Memory B cell (primary cell): ENCODE measurements around the gene XPO4.

Experiments used
- ATAC-seq: fragments of 150-1000 bp; cut with Tn5 transposase; 2 replicates; pipeline ENCODE4 v1.10.0; 2021; ENCODE audit warnings: low read depth, mild to moderate bottlenecking, moderate library complexity
- DNase-seq, 2 donors: peaks; one replicate each; pipeline ENCODE4 v3.0.0; 2022; ENCODE audit warnings: low spot score in 2 of 2
- H3K27ac Mint-ChIP-seq: one replicate; pipeline ENCODE4 v1.8.0; 2022; ENCODE audit warnings: mild to moderate bottlenecking, moderate library complexity, mixed read lengths
- H3K27me3 Mint-ChIP-seq: one replicate; pipeline ENCODE4 v1.8.0; 2022; ENCODE audit warnings: mixed read lengths
- H3K36me3 Mint-ChIP-seq: one replicate; pipeline ENCODE4 v1.8.0; 2022; ENCODE audit warnings: mild to moderate bottlenecking, mixed read lengths
- H3K4me1 Mint-ChIP-seq: one replicate; pipeline ENCODE4 v1.8.0; 2022; ENCODE audit warnings: mixed read lengths
- H3K4me3 Mint-ChIP-seq: one replicate; pipeline ENCODE4 v1.8.0; 2022; ENCODE audit warnings: mild to moderate bottlenecking, moderate library complexity, mixed read lengths
- H3K9me3 Mint-ChIP-seq: one replicate; pipeline ENCODE4 v1.8.0; 2022; ENCODE audit warnings: mixed read lengths

Gene XPO4

GRCh38 chr13:20831254-20831653, 71.3 kb downstream of the XPO4 start:
- ATAC-seq (no peak), DNase-seq (no peak)
- no peak overlapping the region for H3K4me3 Mint-ChIP-seq
- no peaks in the 10 kb centered on the region for H3K9me3 Mint-ChIP-seq
- peaks cover 10% of the 10 kb centered on the region for H3K4me1 Mint-ChIP-seq
- H3K36me3 Mint-ChIP-seq, result peaks cover 11% of the 10 kb centered on the region
- no peaks in the 10 kb centered on the region for H3K27me3 Mint-ChIP-seq
- no peak overlapping the region for H3K27ac Mint-ChIP-seq

- Mint-ChIP-seq H3K4me3 (no peak overlapping the region), H3K4me1 (peaks cover 15% of the 10 kb centered on the region), H3K9me3 (no peaks in the 10 kb centered on the region), H3K36me3 (peaks cover 11% of the 10 kb centered on the region), H3K27me3 (no peaks in the 10 kb centered on the region), H3K27ac (peak overlapping the region; percentile 86)
- DNase-seq, result peak; percentile 35 to 58
- peak; percentile 79 for ATAC-seq
Observed at GRCh38 chr13:20828539-20829364, 73.8 kb downstream of the XPO4 start.

DNA sequence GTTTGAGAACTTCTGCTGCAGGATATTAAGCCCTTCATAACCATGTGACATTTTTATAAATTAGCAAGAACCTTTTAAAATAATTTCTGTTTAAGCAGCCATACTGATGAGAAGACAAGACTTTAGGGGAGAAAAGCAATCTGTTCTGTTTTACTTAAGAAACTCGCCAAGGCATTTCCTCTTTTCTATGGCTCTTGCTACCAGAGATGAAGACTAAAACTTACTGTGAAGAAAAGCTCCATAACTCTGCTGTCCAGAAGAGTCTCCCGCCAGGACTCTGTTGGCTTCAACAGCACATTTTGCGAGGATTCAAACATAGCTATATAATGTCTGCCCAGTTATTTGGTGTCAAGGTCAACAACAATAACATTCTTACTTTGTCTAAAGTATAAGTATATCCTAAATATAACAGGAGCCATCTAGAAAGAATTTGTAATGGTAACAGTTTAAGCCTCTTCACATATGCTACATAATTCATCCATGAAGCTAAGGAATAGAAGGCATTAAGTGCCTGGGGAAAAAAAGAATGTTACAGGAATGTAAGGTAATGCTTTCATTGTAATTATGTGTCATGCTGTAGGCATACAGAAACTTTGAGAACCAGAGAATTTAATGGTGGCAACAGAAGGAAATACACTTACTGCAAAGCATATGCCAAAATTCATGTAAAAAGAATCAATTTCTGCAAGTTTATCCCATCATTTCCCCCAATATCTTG, 75.5 kb downstream of the XPO4 start:
- no peak overlapping the region for H3K27ac Mint-ChIP-seq
- no peaks in the 10 kb centered on the region for H3K9me3 Mint-ChIP-seq
- no peak for DNase-seq
- ATAC-seq, result no peak
- H3K4me3 Mint-ChIP-seq, result no peak overlapping the region
- H3K27me3 Mint-ChIP-seq, result no peaks in the 10 kb centered on the region
- peaks cover 15% of the 10 kb centered on the region for H3K4me1 Mint-ChIP-seq
- H3K36me3 Mint-ChIP-seq, result peaks cover 9% of the 10 kb centered on the region

DNA sequence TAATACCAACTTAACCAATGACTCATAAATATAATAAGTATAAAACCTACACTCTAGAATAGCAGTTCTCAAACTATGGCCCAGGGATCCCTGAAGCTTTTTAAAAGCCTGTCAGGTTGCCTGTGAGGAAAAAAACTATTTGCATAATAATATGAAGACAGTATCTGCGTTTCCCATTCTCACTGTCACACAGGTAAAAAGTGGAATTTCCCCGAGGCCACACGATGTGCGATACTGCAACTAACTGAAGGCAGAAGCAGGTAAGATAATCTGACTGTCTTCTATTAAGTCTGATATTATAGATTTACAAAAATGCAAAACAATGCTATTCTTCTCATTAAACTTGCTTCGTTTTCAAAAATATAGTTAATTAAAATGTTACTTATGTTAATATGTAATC, 76.2 kb downstream of the XPO4 start:
- ATAC-seq (no peak), DNase-seq (no peak)
- H3K27ac Mint-ChIP-seq, result no peak overlapping the region
- H3K36me3 Mint-ChIP-seq, result peaks cover 6% of the 10 kb centered on the region
- no peak overlapping the region for H3K4me3 Mint-ChIP-seq
- H3K9me3 Mint-ChIP-seq, result no peaks in the 10 kb centered on the region
- peaks cover 11% of the 10 kb centered on the region for H3K4me1 Mint-ChIP-seq
- H3K27me3 Mint-ChIP-seq, result no peaks in the 10 kb centered on the region

GRCh38 chr13:20825477-20825875, 77.1 kb downstream of the XPO4 start:
- Mint-ChIP-seq H3K9me3 (no peaks in the 10 kb centered on the region), H3K4me3 (no peak overlapping the region), H3K36me3 (peaks cover 8% of the 10 kb centered on the region), H3K4me1 (peaks cover 11% of the 10 kb centered on the region), H3K27me3 (no peaks in the 10 kb centered on the region), H3K27ac (no peak overlapping the region)
- DNase-seq (no peak), ATAC-seq (no peak)

DNA sequence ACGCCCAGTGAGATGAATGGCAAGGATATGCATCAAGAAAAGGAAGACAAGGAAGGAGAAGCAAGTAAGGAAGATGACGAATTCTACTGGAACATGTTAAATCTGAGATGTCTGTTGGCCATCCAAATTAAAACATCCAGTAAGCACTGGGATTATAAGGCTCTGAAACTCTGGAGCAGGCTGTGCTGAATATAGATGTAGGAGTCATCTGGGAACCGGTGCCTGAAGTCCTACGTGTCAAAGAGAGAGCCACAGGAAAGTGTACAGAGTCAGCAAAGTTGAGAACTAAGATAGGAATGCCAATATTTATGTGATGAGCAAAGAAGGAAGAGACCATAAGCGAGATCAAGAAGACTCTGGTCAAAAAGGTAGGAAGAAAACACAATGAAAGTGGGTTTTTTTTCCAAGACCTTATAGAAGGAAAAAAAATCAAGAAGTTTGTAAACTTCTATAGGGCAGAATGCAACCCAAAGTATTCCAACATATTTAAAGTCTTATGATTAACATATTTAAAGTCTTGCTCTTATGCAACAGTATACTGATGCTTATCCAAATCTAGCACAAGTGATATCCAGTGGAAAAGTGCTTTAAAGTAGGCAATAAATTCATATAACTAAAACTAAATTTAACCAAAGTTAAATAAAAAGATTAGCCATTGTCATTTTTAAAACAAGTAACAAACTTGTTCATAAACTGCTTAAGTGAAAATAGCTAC, 77.6 kb downstream of the XPO4 start:
- no peak overlapping the region for H3K4me3 Mint-ChIP-seq
- DNase-seq (no peak), ATAC-seq (no peak)
- H3K36me3 Mint-ChIP-seq, result peaks cover 8% of the 10 kb centered on the region
- peaks cover 11% of the 10 kb centered on the region for H3K4me1 Mint-ChIP-seq
- no peaks in the 10 kb centered on the region for H3K27me3 Mint-ChIP-seq
- H3K9me3 Mint-ChIP-seq, result no peaks in the 10 kb centered on the region
- H3K27ac Mint-ChIP-seq, result peak overlapping the region; percentile 54

DNA sequence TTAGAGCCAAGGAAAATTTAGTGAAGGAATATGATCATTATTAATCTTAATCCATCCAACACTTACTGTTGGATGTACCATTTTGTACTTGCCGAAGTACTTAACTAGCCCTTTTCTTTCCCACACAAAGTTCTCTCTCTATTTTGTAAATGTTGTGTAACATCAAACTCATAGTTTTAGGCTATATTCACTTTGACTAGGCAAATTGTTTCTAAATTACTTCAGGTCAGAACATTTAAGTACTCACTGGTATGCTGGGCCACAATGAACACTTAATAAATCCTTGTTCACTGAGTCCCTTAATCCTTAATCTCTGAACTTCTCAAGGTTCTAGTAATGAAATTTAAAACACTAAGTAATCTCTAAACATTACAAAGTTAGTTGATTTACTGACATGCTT, 79.5 kb downstream of the XPO4 start:
- no peak overlapping the region for H3K27ac Mint-ChIP-seq
- H3K4me1 Mint-ChIP-seq, result peaks cover 5% of the 10 kb centered on the region
- H3K27me3 Mint-ChIP-seq, result no peaks in the 10 kb centered on the region
- peaks cover 10% of the 10 kb centered on the region for H3K36me3 Mint-ChIP-seq
- H3K4me3 Mint-ChIP-seq, result no peak overlapping the region
- no peaks in the 10 kb centered on the region for H3K9me3 Mint-ChIP-seq
- no peak for DNase-seq
- ATAC-seq, result no peak

DNA sequence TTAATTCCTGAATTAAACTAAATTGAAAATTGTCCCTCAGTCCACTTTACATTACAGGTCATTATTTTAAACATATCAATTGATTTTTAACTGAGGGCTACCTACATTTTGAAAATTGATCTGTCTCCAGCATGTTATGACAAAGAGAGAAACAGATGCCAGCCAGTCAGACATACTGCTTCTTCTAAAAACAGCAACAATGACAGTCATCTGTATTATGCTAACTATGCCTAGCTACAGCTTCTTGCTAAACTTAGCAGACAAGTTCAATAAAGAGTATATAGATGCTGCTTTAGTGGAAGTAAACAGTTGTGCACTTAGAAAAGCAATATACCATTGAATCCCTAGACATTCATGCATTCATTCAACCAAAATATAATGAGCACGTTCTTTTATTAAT, 80.1 kb downstream of the XPO4 start:
- Mint-ChIP-seq H3K4me1 (peaks cover 5% of the 10 kb centered on the region), H3K36me3 (peaks cover 10% of the 10 kb centered on the region), H3K27me3 (no peaks in the 10 kb centered on the region), H3K4me3 (no peak overlapping the region), H3K9me3 (no peaks in the 10 kb centered on the region), H3K27ac (no peak overlapping the region)
- ATAC-seq (no peak), DNase-seq (no peak)

DNA sequence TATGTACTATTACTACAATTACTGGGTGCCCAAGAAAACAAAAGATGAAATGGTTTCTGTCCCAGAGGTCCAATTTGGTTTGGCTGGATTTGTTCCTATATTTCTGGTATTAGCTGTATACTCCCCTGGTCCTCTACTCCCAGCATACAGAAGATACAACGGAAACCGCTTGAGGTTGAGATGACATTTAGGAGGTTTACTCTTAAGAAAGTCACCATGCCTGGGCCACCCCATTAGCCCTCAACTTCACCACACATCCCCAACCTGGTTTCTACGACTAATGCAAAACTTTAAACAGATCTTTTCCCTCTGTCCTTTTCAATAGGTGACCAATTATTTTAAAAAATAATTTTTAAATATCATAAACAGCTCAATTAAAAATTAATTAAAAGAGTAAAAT, 82.8 kb downstream of the XPO4 start:
- no peak for ATAC-seq
- peaks cover 5% of the 10 kb centered on the region for H3K4me1 Mint-ChIP-seq

GRCh38 chr13:20815464-20815863, 87.1 kb downstream of the XPO4 start:
- Mint-ChIP-seq H3K27me3 (no peaks in the 10 kb centered on the region), H3K36me3 (peaks cover 27% of the 10 kb centered on the region), H3K27ac (no peak overlapping the region), H3K4me3 (no peak overlapping the region), H3K9me3 (no peaks in the 10 kb centered on the region), H3K4me1 (peaks cover 3% of the 10 kb centered on the region)
- DNase-seq (no peak), ATAC-seq (no peak)

More for the DNA sequence above, 82.8 kb downstream of the XPO4 start:
- Mint-ChIP-seq H3K27ac (no peak overlapping the region), H3K36me3 (peaks cover 14% of the 10 kb centered on the region), H3K27me3 (no peaks in the 10 kb centered on the region), H3K9me3 (no peaks in the 10 kb centered on the region), H3K4me3 (no peak overlapping the region)
- DNase-seq, result no peak

DNA sequence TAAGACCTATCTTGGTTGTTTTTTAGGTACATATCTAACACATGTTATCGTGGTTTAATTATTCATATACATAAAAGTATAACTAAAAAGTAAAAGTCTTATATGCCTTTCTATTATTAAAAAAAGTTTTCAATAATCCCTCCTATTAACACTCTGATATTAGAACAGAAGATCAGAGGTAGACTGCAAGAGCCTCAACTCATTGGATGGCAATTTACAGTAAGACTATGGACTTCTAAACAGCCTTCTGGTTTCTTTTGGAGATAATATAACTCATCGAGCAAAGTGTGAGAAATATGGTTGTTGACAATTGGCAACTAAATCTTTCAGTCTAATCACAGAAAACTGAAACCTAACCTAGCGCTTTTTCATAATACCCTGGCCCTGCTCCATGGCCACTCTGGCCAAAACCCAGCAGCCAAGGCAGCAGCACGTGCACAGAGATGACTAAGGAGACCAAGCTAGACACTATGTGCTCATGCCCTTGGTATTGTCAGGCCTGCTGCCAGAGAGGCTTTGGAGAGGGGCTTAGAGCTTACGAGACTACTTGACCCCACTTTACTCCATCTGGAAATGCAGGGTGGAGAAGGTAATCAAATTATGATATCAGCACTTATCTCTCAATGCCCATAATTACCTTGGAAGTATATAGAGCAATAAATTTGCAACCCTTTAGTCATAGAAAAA, 88.2 kb downstream of the XPO4 start:
- no peaks in the 10 kb centered on the region for H3K9me3 Mint-ChIP-seq
- peaks cover 3% of the 10 kb centered on the region for H3K4me1 Mint-ChIP-seq
- H3K4me3 Mint-ChIP-seq, result no peak overlapping the region
- H3K27me3 Mint-ChIP-seq, result no peaks in the 10 kb centered on the region
- peaks cover 26% of the 10 kb centered on the region for H3K36me3 Mint-ChIP-seq
- ATAC-seq, result no peak
- no peak for DNase-seq
- H3K27ac Mint-ChIP-seq, result no peak overlapping the region

- no peak for ATAC-seq
- peaks cover 30% of the 10 kb centered on the region for H3K36me3 Mint-ChIP-seq
- no peak overlapping the region for H3K27ac Mint-ChIP-seq
Observed at GRCh38 chr13:20812890-20813289, 89.7 kb downstream of the XPO4 start.

GRCh38 chr13:20810808-20811207, 91.7 kb downstream of the XPO4 start:
- ATAC-seq (no peak), DNase-seq (no peak)
- Mint-ChIP-seq H3K36me3 (peaks cover 34% of the 10 kb centered on the region), H3K9me3 (no peaks in the 10 kb centered on the region), H3K27ac (peak overlapping the region; percentile 28), H3K4me1 (peaks cover 3% of the 10 kb centered on the region), H3K27me3 (no peaks in the 10 kb centered on the region), H3K4me3 (no peak overlapping the region)

More at GRCh38 chr13:20812890-20813289, 89.7 kb downstream of the XPO4 start:
- DNase-seq, result no peak
- no peaks in the 10 kb centered on the region for H3K9me3 Mint-ChIP-seq
- H3K4me3 Mint-ChIP-seq, result no peak overlapping the region
- H3K27me3 Mint-ChIP-seq, result no peaks in the 10 kb centered on the region
- peaks cover 3% of the 10 kb centered on the region for H3K4me1 Mint-ChIP-seq

DNA sequence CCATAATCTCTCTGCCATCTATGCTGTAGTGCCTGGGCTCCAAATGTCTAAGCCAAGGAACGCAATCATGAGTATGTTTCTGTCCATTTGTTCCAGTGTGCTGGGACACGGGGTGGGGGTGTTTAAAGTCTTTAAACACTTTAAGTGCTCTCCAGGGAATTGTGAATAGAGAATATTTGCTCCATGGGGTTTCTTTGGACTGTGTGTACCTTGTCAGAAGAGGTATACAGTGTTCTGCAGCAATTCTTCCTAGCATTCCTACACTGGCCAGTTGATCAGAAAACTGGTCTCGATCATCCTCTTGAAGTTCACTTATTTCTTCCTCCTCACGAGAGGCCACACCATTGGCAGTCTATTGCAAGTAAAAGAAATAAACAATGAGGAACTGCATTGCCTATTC, 93.7 kb downstream of the XPO4 start:
- no peak overlapping the region for H3K4me3 Mint-ChIP-seq
- H3K36me3 Mint-ChIP-seq, result peaks cover 31% of the 10 kb centered on the region
- H3K4me1 Mint-ChIP-seq, result no peaks in the 10 kb centered on the region
- DNase-seq, result no peak
- no peaks in the 10 kb centered on the region for H3K9me3 Mint-ChIP-seq
- no peak overlapping the region for H3K27ac Mint-ChIP-seq
- no peaks in the 10 kb centered on the region for H3K27me3 Mint-ChIP-seq
- no peak for ATAC-seq
